ENCODE data around the gene NR1H2. TPM values are rescaled to one million over a fixed set of nuclear protein-coding genes. Genes with fewer than 3 reads are reported as not detected.

NR1H2 gene
- total RNA-seq, 2 donors from 2014 or later: 40.4 to 42.7 TPM

DNA sequence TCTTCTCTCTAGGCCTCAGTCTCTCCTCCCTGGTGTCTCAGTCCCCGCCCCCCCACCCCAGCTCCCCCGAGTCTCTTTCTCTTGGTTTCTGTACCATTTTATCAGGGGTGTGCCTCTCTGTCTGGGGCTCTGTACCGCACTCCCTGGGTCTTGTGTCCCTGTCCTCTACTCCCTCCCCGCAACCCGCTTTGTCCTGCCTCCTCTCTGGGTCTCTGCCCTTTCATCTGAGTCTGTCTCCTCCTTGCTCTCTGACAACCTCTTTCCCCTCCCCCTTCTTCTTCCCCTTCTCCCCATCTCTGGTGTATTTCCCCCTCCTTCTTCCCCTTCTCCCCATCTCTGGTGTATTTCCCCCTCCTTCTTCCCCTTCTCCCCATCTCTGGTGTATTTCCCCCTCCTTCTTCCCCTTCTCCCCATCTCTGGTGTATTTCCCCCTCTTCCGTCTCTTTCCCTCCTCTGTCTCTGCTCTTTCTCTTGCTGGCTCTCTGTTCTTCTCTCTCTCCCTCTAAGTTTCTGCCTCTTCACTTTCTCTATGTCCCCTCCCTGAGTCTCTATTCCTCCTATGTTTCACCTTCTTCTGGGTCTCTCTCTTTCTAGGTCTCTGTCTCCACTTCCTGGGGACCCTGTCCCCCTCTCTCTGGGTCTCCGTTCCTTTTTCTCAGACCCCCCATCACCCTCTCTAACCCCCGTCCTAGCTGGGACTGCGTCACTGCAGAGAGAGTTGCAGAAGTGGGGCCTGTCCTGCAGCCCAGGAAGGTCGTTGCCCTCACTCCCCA, 44.9 kb upstream of the NR1H2 start:
- TF ChIP-seq, protein P1, sequence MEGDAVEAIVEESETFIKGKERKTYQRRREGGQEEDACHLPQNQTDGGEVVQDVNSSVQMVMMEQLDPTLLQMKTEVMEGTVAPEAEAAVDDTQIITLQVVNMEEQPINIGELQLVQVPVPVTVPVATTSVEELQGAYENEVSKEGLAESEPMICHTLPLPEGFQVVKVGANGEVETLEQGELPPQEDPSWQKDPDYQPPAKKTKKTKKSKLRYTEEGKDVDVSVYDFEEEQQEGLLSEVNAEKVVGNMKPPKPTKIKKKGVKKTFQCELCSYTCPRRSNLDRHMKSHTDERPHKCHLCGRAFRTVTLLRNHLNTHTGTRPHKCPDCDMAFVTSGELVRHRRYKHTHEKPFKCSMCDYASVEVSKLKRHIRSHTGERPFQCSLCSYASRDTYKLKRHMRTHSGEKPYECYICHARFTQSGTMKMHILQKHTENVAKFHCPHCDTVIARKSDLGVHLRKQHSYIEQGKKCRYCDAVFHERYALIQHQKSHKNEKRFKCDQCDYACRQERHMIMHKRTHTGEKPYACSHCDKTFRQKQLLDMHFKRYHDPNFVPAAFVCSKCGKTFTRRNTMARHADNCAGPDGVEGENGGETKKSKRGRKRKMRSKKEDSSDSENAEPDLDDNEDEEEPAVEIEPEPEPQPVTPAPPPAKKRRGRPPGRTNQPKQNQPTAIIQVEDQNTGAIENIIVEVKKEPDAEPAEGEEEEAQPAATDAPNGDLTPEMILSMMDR (conservative IDR thresholded peaks at IDR 0.05): no peak
- peak overlapping the region; percentile 83 for H3K4me3 ChIP-seq (ENCODE audit: low read length)
- WGBS, 2 experiments (ENCODE audit: insufficient coverage in 1 of 2, insufficient read length in 1 of 2): 25 to 49% methylated on average over 4 to 10 of the region's 10 CpGs
- H3K9ac ChIP-seq (ENCODE audit: extremely low read depth, low read length, poor library complexity, severe bottlenecking): no peak overlapping the region
- no peaks in the 10 kb centered on the region for H3K36me3 ChIP-seq (ENCODE audit: control insufficient read depth, insufficient read depth, low read length)
- H3K27ac ChIP-seq (ENCODE audit: low read depth, low read length): peak overlapping the region; percentile 17
- no peaks in the 10 kb centered on the region for H3K9me3 ChIP-seq (ENCODE audit: control insufficient read depth, low read length)
- DNase-seq: peak; percentile 86
- peaks cover 15% of the 10 kb centered on the region for H3K27me3 ChIP-seq (ENCODE audit: control insufficient read depth, insufficient read depth, low read length, poor library complexity, severe bottlenecking)
- peak overlapping the region; percentile 80 for H3K4me3 Mint-ChIP-seq
- peaks cover 4% of the 10 kb centered on the region for H3K36me3 Mint-ChIP-seq (ENCODE audit: low read depth)
- H3K4me1 ChIP-seq (ENCODE audit: control insufficient read depth, insufficient read depth, low read length): no peaks in the 10 kb centered on the region
- H3K9me3 Mint-ChIP-seq: peaks cover 13% of the 10 kb centered on the region
- peaks cover 53% of the 10 kb centered on the region for H3K27me3 Mint-ChIP-seq (ENCODE audit: insufficient read depth)
- H3K4me1 Mint-ChIP-seq: peaks cover 35% of the 10 kb centered on the region
- H3K27ac Mint-ChIP-seq: peak overlapping the region; percentile 98

DNA sequence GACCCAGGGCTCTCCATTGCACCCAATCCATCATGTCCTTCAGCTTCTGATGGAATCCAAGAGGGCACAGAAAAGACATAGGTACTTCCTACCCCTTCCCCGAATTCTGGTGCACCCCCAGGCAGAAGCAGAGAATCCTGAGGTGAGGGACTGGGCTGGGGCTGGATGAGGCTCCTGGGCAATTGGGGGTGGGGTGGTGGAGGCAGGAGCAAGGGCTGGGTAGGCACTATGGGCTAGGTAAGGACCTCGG, 44.3 kb upstream of the NR1H2 start:
- H3K27me3 Mint-ChIP-seq (ENCODE audit: insufficient read depth): peaks cover 48% of the 10 kb centered on the region
- peak overlapping the region; percentile 80 for H3K4me3 Mint-ChIP-seq
- no peaks in the 10 kb centered on the region for H3K36me3 ChIP-seq (ENCODE audit: control insufficient read depth, insufficient read depth, low read length)
- H3K9me3 Mint-ChIP-seq: peaks cover 13% of the 10 kb centered on the region
- DNase-seq: no peak
- H3K4me3 ChIP-seq (ENCODE audit: low read length): peak overlapping the region; percentile 83
- H3K36me3 Mint-ChIP-seq (ENCODE audit: low read depth): peaks cover 2% of the 10 kb centered on the region
- peak overlapping the region; percentile 85 for H3K27ac ChIP-seq (ENCODE audit: low read depth, low read length)
- peaks cover 10% of the 10 kb centered on the region for H3K27me3 ChIP-seq (ENCODE audit: control insufficient read depth, insufficient read depth, low read length, poor library complexity, severe bottlenecking)
- TF ChIP-seq, protein P1 (conservative IDR thresholded peaks at IDR 0.05): no peak
- H3K4me1 Mint-ChIP-seq: peaks cover 31% of the 10 kb centered on the region
- H3K9ac ChIP-seq (ENCODE audit: extremely low read depth, low read length, poor library complexity, severe bottlenecking): peak overlapping the region; percentile 94
- H3K27ac Mint-ChIP-seq: peak overlapping the region; percentile 98
- H3K4me1 ChIP-seq (ENCODE audit: control insufficient read depth, insufficient read depth, low read length): no peaks in the 10 kb centered on the region
- no peaks in the 10 kb centered on the region for H3K9me3 ChIP-seq (ENCODE audit: control insufficient read depth, low read length)
- WGBS, 2 experiments (ENCODE audit: insufficient coverage in 1 of 2, insufficient read length in 1 of 2): 50% methylated on average over 1 of the region's 2 CpGs; no CpG with 5 or more reads in 1 of the 2 experiments

DNA sequence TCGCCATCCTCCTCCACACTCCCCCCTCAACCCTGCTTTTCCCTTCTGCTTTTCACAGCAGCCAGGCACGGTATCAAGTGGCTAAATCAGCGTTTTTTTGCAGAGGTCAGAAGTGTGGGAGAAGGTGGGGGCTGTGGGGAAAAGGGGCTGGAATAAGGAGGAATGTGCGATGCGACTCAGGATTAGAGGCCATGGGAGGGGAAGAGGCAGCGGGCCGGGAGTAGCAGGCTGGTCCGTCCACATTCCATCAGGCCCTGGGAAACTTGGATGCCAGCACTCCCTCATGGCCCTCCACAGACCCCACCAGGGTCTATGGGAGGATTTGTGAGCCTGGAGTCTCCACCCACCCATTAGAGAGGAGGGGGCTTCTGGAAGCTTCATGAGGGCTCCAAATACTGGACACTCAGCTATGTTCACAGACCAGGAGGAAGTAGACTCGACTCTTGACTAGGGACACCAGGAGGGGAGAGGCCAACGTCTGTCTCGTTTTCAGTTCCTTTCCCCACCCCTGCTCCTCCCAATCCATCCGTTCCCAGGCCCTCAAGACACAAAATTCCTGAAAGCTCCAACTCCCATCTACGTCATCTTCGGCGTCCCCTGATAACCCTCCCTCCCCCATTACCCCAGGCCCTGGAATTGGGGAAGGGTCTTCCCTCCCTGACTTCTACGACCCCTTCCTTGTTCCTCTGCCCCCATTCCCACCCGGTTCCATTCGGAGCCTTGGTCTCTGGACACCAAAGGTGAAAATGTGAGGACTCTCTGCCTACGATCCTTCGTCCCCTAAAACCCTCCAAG, 43.8 kb upstream of the NR1H2 start:
- 22 to 48% methylated on average over 11 to 19 of the region's 20 CpGs for WGBS, 2 experiments (ENCODE audit: insufficient coverage in 1 of 2, insufficient read length in 1 of 2)
- H3K27ac ChIP-seq (ENCODE audit: low read depth, low read length): peak overlapping the region; percentile 85
- H3K4me1 Mint-ChIP-seq: peaks cover 26% of the 10 kb centered on the region
- peak overlapping the region; percentile 94 for H3K9ac ChIP-seq (ENCODE audit: extremely low read depth, low read length, poor library complexity, severe bottlenecking)
- no peaks in the 10 kb centered on the region for H3K9me3 ChIP-seq (ENCODE audit: control insufficient read depth, low read length)
- no peaks in the 10 kb centered on the region for H3K4me1 ChIP-seq (ENCODE audit: control insufficient read depth, insufficient read depth, low read length)
- peaks cover 9% of the 10 kb centered on the region for H3K9me3 Mint-ChIP-seq
- H3K4me3 Mint-ChIP-seq: peak overlapping the region; percentile 80
- peak overlapping the region; percentile 83 for H3K4me3 ChIP-seq (ENCODE audit: low read length)
- DNase-seq: peak; percentile 88
- H3K27me3 Mint-ChIP-seq (ENCODE audit: insufficient read depth): peaks cover 46% of the 10 kb centered on the region
- H3K27ac Mint-ChIP-seq: peak overlapping the region; percentile 98
- no peaks in the 10 kb centered on the region for H3K36me3 ChIP-seq (ENCODE audit: control insufficient read depth, insufficient read depth, low read length)
- TF ChIP-seq, protein P1 (conservative IDR thresholded peaks at IDR 0.05): no peak
- H3K36me3 Mint-ChIP-seq (ENCODE audit: low read depth): no peaks in the 10 kb centered on the region
- peaks cover 5% of the 10 kb centered on the region for H3K27me3 ChIP-seq (ENCODE audit: control insufficient read depth, insufficient read depth, low read length, poor library complexity, severe bottlenecking)

Data from endodermal cell (in vitro differentiated cells).